ENCODE measurements around the gene RDH16.
"Not testable (repeated sequence)": the region's sequence is repeated elsewhere in the genome, so short reads cannot be mapped to it uniquely, and the experiment has no call there.

The RDH16 gene

GRCh38 chr12:56951582-56952339 lies 5.6 kb downstream of the RDH16 start:
- no peak for DNase-seq

- no peak for DNase-seq
Observed at GRCh38 chr12:56948881-56949280, 8.5 kb downstream of the RDH16 start.

GRCh38 chr12:56948457-56948777 lies 9.0 kb downstream of the RDH16 start:
- no peak for DNase-seq

DNA sequence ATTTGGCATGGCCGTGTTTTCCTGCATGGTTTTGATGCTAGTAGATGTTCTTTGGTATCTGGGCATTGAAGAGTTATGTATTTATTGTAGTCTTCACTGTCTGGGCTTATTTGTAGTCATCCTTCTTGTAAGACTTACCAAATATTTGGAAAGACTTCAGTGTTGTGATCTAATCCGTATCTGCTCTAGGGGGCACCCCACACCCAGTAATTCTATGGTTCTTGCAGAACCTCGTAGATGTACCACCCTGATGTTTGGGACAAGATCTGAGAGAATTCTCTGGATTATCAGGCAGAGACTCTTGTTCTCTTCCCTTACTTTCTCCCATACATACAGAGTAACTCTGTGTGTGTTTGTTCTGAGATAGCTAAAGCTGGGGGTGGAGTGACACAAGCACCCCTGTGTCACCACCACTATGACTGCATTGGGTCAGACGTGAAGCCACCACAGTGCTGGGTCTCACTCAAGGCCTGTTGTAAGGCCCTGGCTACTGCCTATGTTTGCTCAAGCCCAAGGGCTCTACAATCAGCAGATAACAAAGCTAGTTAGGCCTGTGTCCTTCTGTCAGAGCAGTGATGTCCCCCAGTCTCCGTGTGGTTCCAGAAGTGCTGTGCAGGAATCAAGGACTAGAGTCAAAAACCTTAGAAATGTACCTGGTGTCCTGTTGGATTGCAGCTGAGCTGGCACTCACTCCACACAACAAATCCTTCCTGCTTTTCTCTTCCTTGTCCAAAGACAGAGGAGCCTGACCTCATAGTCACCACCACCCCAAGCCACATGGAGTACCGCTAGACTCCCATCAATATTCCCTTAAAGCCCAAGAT lies 9.6 kb downstream of the RDH16 start:
- no peak for DNase-seq

DNA sequence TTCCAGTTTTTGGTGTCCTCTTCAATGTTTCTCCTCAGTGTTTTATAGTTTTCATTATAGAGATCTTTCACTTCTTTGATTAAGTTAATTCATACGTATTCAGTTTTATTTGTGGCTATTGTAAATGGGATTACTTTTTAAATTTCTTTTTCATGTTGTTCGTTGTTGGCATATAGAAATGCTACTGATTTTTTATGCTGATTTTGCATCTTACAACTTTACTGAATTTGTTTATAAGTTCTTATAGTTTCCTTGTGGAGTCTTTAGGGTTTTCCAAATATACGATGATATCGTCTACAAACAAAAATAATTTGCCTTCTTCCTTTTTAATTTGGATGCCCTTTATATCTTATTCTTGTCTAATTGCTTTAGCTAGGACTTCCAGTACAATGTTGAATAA lies 13.5 kb downstream of the RDH16 start:
- DNase-seq, result no peak

GRCh38 chr12:56943374-56943773 lies 14.0 kb downstream of the RDH16 start:
- DNase-seq, result not testable (repeated sequence)

- no peak for DNase-seq
Observed at GRCh38 chr12:56941299-56942017, 15.9 kb downstream of the RDH16 start.

- not testable (repeated sequence) for DNase-seq
Observed at GRCh38 chr12:56940942-56941298, 16.5 kb downstream of the RDH16 start.

- no peak for DNase-seq
Observed at GRCh38 chr12:56935752-56936151, 21.7 kb downstream of the RDH16 start.

DNA sequence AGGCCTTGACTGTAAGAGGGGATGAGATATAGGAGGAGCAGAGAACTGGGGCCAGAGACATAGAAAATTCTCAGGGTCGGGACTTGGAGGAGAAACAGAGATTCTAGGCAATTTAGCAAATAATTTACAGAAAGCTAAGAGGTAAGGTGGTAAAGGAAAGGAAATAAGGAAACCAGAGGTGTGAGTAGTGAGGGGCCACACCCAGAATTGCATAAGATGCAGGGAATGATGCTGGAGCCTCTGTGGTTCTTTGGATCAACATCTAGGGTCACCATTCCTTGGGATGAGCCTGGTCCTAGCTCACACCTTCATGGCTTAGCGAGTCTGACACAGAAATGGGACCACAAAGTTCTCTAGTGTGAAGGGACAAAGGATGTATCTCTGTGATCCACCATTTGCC lies 22.3 kb downstream of the RDH16 start:
- DNase-seq, result no peak

DNA sequence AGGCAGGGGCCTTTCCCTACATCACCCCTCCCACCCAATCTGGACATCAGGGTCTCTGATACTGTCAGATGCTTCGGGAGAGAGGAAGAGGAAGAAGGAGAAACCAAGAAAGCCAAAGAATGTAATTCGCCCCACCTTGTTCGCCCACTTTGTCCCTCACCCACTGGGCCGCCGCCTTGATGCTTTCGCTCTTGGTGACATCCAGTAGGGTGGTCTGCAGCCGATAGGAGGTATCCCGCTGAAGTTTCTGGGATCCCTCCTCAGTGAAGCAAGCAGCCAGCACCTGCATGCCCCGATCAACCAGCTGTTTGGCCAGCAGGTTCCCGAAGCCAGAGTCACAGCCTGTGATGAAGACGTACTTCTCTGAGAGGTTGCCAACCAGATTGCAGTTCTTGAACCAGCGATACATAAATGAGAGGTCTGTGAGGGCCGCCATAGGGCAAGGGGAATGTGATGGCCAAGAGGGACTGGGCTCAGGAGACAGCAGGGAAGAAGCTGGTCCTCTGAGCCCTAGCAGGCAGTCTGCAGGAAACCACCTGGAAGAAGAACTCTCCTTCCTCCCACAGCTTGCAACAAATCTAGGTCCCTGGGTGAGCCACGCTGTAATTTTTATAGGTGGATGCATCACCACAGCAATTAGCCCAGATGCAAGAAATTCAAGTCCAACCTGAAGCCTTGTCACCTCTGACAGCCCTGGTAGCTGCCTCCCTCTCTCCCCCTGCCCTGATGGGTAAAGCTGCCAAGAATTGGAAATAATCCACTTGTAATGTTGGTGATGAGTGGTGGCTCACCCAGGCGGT lies 23.4 kb downstream of the RDH16 start, which contains the start of gene SDR9C7:
SDR9C7 (minus strand) TSS at position 583 of the 800 bp plus-strand sequence; CDS start at position 436, 147 bp downstream.
- DNase-seq, result no peak

DNA sequence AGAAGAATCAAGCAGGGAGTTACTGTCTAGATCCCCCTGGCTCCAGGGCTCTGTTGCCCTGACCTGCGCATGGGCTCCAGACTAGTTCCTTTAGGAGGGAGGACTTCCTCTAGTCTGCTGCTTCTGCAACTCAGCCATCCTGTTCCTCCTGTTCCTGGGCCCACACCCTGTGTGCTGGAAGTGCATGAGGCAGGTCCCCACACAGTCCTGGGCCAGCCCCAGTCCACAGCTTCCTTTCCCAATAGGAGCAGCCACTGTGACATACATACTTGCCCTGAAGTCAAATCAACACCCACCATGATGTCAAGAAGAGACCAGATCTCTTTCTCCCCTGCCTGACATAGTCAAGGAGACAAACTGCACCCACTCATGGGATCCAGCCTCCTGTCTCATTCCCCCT lies 24.5 kb downstream of the RDH16 start:
- no peak for DNase-seq

- DNase-seq, result no peak
Observed at GRCh38 chr12:56932146-56932545, 25.3 kb downstream of the RDH16 start.

DNA sequence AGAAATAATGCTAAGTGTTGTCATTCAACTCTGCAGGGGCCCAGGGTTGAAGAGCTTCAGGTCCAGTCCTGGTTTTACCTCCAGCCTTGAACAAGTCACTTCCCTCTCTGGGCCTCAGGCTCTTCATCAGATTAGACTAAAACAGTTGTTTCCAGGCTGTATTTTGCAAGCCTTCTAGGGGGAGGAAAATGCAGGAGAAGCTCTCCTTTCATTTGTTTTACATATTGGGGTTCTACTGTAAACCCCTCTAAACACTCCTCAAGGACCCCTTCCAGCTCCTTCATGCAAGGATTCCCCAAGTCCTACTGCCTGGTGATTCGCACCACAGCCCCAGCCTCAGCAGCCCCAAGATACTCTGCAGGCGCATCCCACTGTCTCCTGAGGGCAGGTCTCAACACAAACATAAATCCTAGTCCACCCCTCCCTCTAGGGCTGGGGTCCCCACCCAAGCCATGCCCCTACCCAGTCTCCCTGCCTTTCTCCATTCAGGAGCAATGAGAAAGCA lies 25.9 kb downstream of the RDH16 start:
- no peak for DNase-seq

- no peak for DNase-seq
Observed at GRCh38 chr12:56930241-56930640, 27.2 kb downstream of the RDH16 start.

- no peak for DNase-seq
Observed at GRCh38 chr12:56929780-56930179, 27.6 kb downstream of the RDH16 start.

DNA sequence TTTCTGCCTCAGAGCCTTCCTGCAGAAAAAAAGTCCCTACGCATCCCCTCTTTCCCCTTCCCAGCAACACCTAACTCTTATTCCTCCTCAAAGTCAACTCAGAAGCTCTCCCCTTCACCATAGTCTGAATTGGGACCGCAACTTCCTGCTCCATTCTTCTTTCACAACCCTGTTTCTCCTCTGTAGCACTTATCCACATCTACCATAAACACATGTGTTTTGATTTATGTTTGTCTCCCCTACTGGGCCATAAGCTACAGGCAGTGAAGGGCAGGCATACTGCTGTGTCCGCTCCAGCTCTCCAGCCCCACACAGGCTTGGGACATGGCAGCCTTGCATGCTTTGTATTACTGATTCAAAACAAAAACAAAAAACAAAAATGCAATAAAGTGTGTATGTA lies 29.1 kb downstream of the RDH16 start:
- no peak for DNase-seq

DNA sequence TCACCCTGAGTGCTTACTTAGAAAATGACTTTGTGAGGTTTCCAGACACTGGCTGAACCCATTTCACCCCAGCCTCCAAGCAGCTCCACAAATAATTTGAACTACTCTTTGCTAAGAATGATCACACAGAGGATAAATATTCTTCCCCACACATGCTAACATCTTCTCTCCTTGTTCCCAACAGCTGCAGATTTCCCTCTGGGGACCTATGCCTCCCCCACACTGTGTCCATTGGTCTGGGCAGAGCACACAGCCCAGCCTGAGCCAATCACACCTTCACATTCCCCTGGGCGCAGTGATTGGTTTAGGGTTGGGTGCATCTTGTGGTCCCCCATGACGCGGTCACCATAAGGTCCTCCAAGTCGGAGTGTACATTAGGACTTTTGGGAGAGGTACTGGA lies 30.1 kb downstream of the RDH16 start:
- no peak for DNase-seq

DNA sequence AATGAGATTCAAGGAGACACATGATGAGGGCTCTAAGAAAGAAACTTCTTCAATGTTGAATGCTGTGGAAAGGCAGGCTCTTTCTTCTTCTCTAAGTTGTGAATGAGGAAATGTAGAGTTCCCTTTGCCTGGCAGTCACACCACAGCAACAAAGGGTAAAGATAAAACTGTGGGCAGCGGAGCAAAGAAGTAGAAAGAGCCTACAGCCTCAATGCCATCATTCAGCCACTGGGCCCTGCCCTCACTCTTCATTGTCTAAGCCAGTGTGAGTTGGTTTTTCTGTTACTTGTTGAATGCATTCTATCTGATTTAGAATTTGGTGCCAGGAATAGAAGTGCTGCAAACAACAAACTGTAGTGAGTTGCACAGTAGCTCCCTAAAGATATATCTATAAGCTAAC lies 35.4 kb downstream of the RDH16 start:
- no peak for DNase-seq

GRCh38 chr12:56921346-56921745 lies 36.1 kb downstream of the RDH16 start:
- DNase-seq, result no peak

GRCh38 chr12:56918139-56918538 lies 39.3 kb downstream of the RDH16 start:
- not testable (repeated sequence) for DNase-seq

GRCh38 chr12:56916996-56917333 lies 40.4 kb downstream of the RDH16 start:
- DNase-seq, result no peak

All from NCI-H187 (cell line).